ENCODE measurements around the gene CT47A7. TPM values are rescaled to one million over a fixed set of nuclear protein-coding genes. Genes with fewer than 3 reads are reported as not detected.

Gene CT47A7
- polyA plus RNA-seq, 1 of the 3 experiments (the other 2 are of a cell fraction): not detected

Small RNA genes lying within 50 kb of the gene (small RNA-seq; reads per million reads assigned to genes)
- gene AL670379.1 (0 reads per million in 7 experiments), gene AL670379.10 (0 reads per million in 7 experiments), gene AL670379.11 (0 reads per million in 7 experiments), gene AL670379.12 (0 reads per million in 7 experiments), gene AL670379.2 (0 reads per million in 7 experiments), gene AL670379.3 (0 reads per million in 7 experiments), gene AL670379.4 (0 reads per million in 7 experiments), gene AL670379.5 (0 reads per million in 7 experiments), gene AL670379.6 (0 reads per million in 7 experiments), gene AL670379.7 (0 reads per million in 7 experiments), gene AL670379.8 (0 reads per million in 7 experiments), gene AL670379.9 (0 reads per million in 7 experiments)

Other genes with a start within 250 kb of the CT47A7 start
- not detected in 2 replicates for gene CT47B1, start 80.7 kb downstream of the CT47A7 start, polyA plus RNA-seq (2012; rRNA removed)
- not detected in 2 replicates for gene CT47A11, start 19.4 kb downstream of the CT47A7 start, polyA plus RNA-seq (2012; rRNA removed)
- not detected in 2 replicates for gene CT47A10, start 14.6 kb downstream of the CT47A7 start, polyA plus RNA-seq (2012; rRNA removed)
- gene CT47A9, start 9.7 kb downstream of the CT47A7 start, polyA plus RNA-seq (2012; rRNA removed): not detected in 2 replicates
- gene CT47A8, start 4.9 kb downstream of the CT47A7 start, polyA plus RNA-seq (2012; rRNA removed): not detected in 2 replicates
- not detected in 2 replicates for gene CT47A6, start 4.9 kb upstream of the CT47A7 start, polyA plus RNA-seq (2012; rRNA removed)
- gene CT47A5, start 9.7 kb upstream of the CT47A7 start, polyA plus RNA-seq (2012; rRNA removed): not detected in 2 replicates
- not detected in 2 replicates for gene CT47A4, start 14.6 kb upstream of the CT47A7 start, polyA plus RNA-seq (2012; rRNA removed)
- gene CT47A3, start 19.5 kb upstream of the CT47A7 start, polyA plus RNA-seq (2012; rRNA removed): not detected in 2 replicates
- not detected in 2 replicates for gene CT47A2, start 24.3 kb upstream of the CT47A7 start, polyA plus RNA-seq (2012; rRNA removed)
- gene CT47A1, start 29.2 kb upstream of the CT47A7 start, polyA plus RNA-seq (2012; rRNA removed): not detected in 2 replicates
- 0.03 and 0.31 TPM in 2 replicates for gene GLUD2, start 91.0 kb upstream of the CT47A7 start, polyA plus RNA-seq (2012; rRNA removed)

Data from SK-N-SH (cell line).